H1 (cell line): ENCODE measurements around the gene NABP1.

Experiments used
- BCL11A ChIP-seq, 2 experiments: IDR thresholded peaks; one replicate each; pipeline ENCODE4 v1.6.1; 2011; ENCODE audit warnings: low read depth in 2 of 2, low read length in 2 of 2, mild to moderate bottlenecking in 2 of 2
- CTCF ChIP-seq, 3 experiments: IDR thresholded peaks; 1 replicate in 2 of 3; 2 replicates in 1 of 3; pipeline versions ENCODE4 v1.5.1 to v1.6.1; 2011; ENCODE audit warnings: low read length in 3 of 3, mild to moderate bottlenecking in 3 of 3, inconsistent platforms in 2 of 3, low read depth in 1 of 3, moderate library complexity in 1 of 3; ENCODE audit not compliant: insufficient read depth in 1 of 3; ENCODE audit errors: control extremely low read depth in 1 of 3
- EP300 ChIP-seq, 2 experiments: IDR thresholded peaks; 1 replicate in 1 of 2; 2 replicates in 1 of 2; pipeline ENCODE4 v1.6.1; 2011 to 2012; ENCODE audit warnings: low read depth in 2 of 2, low read length in 2 of 2, mild to moderate bottlenecking in 2 of 2, borderline replicate concordance in 1 of 2, inconsistent platforms in 1 of 2, moderate library complexity in 1 of 2
- HDAC6 ChIP-seq: IDR thresholded peaks from one replicate; pipeline ENCODE4 v1.7.1; 2012; ENCODE audit warnings: low read depth, mild to moderate bottlenecking, inconsistent platforms, low read length, moderate library complexity
- POLR2AphosphoS5 ChIP-seq: IDR thresholded peaks from 2 replicates; pipeline ENCODE4 v1.6.1; 2011; ENCODE audit warnings: low read depth, low read length
- RNF2 ChIP-seq: fragments of 200-900, 300-1000 bp; sonication (generic); IDR thresholded peaks from 2 replicates; pipeline ENCODE4 v1.7.1; 2016; ENCODE audit warnings: borderline replicate concordance, low read depth, mild to moderate bottlenecking, antibody characterized with exemption, low read length; ENCODE audit not compliant: poor library complexity, severe bottlenecking; ENCODE audit errors: missing control alignments
- YY1 ChIP-seq: IDR thresholded peaks from 2 replicates; pipeline ENCODE4 v1.6.1; 2011; ENCODE audit warnings: low read depth, mild to moderate bottlenecking, low read length

- TF ChIP-seq YY1: no peak
- TF ChIP-seq POLR2AphosphoS5: no peak
- no peak for TF ChIP-seq RNF2
- TF ChIP-seq CTCF (IDR thresholded peaks at IDR 0.05; ENCODE audit: control extremely low read depth in 1 of 3, insufficient read depth in 1 of 3, low read depth in 1 of 3, low read length in 3 of 3): no peak
- no peak for TF ChIP-seq BCL11A (IDR thresholded peaks at IDR 0.05; ENCODE audit: low read depth in 2 of 2, low read length in 2 of 2)
- TF ChIP-seq HDAC6: no peak
- TF ChIP-seq EP300 (IDR thresholded peaks at IDR 0.05; ENCODE audit: borderline replicate concordance in 1 of 2, low read depth in 2 of 2, low read length in 2 of 2): no peak
Measured at GRCh38 chr2:191632426-191632825, 45.5 kb upstream of the NABP1 start.
